HFFc6 (cell line): ENCODE data around the gene GTF2E1. TPM values are rescaled to one million over a fixed set of nuclear protein-coding genes. Genes with fewer than 3 reads are reported as not detected.
"Not testable (repeated sequence)": the region's sequence is repeated elsewhere in the genome, so short reads cannot be mapped to it uniquely, and the experiment has no call there.

Source experiments
- DNase-seq: peaks from one replicate; pipeline ENCODE4 v3.0.0-alpha.2; 2018
- H3K27ac Mint-ChIP-seq: 2 replicates; pipeline ENCODE4 v1.8.0; 2020; ENCODE audit warnings: mild to moderate bottlenecking, mixed read lengths
- H3K27me3 Mint-ChIP-seq: 2 replicates; pipeline ENCODE4 v1.8.0; 2021; ENCODE audit warnings: mild to moderate bottlenecking, moderate library complexity, mixed read lengths; ENCODE audit not compliant: insufficient read depth
- H3K36me3 Mint-ChIP-seq: 2 replicates; pipeline ENCODE4 v1.8.0; 2021; ENCODE audit warnings: low read depth, mixed read lengths
- H3K4me1 Mint-ChIP-seq: 2 replicates; pipeline ENCODE4 v1.8.0; 2020; ENCODE audit warnings: low read depth, mixed read lengths
- H3K4me3 Mint-ChIP-seq: 2 replicates; pipeline ENCODE4 v1.8.0; 2020; ENCODE audit warnings: mild to moderate bottlenecking, moderate library complexity, mixed read lengths
- H3K9me3 Mint-ChIP-seq: 2 replicates; pipeline ENCODE4 v1.8.0; 2020; ENCODE audit warnings: mild to moderate bottlenecking, mixed read lengths
- CTCF ChIP-seq: fragments of 200-600 bp; sonication (generic); IDR thresholded peaks from 2 replicates; pipeline ENCODE4 v1.5.0; 2021; ENCODE audit warnings: antibody characterized with exemption, mild to moderate bottlenecking
- total RNA-seq, 6 experiments: library from RNA; stranded (reverse); fragmentation: NEBNext Ultra II Directional; extraction: Animal tissue kit (Norgen Biotek cat#: 25700); gene quantifications; 2 replicates in 1 of 6; 3 replicates in 5 of 6; pipeline ENCODE4 v1.2.3, GENCODE V29; 2021

The GTF2E1 gene
- total RNA-seq, 6 experiments from 2014 or later = 28.6 to 35.7 (median 29.9) TPM

GRCh38 chr3:120708408-120708807, 34.1 kb upstream of the GTF2E1 start:
- H3K27me3 Mint-ChIP-seq = no peaks in the 10 kb centered on the region
- H3K4me1 Mint-ChIP-seq = peaks cover 16% of the 10 kb centered on the region
- TF ChIP-seq CTCF = no peak
- H3K27ac Mint-ChIP-seq = no peak overlapping the region
- DNase-seq = no peak
- peaks cover 19% of the 10 kb centered on the region for H3K36me3 Mint-ChIP-seq
- H3K9me3 Mint-ChIP-seq = peaks cover 8% of the 10 kb centered on the region
- H3K4me3 Mint-ChIP-seq = no peak overlapping the region

DNA sequence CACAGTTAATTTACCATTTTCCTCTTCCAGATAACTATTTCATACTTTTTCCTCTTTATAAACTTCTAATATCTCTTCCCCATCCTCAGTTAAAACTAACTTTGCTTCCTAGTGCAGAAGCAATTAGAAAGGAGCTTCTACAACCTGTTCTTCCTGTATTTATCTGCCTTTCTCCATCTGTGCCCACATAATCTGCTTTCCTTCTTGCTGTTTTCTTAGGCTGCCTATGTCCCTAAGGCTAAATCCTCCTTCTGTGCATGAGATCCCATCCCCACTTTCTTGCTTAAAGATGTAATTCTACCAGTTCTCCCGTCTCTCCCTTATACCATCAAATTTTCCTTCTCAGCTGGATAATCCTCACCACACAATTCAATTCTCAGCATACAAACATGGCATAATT, 32.2 kb upstream of the GTF2E1 start:
- DNase-seq = no peak
- H3K27me3 Mint-ChIP-seq = no peaks in the 10 kb centered on the region
- H3K4me1 Mint-ChIP-seq = peaks cover 16% of the 10 kb centered on the region
- no peak overlapping the region for H3K27ac Mint-ChIP-seq
- no peak for TF ChIP-seq CTCF
- no peak overlapping the region for H3K4me3 Mint-ChIP-seq
- H3K36me3 Mint-ChIP-seq = peaks cover 8% of the 10 kb centered on the region; the same call in 1 of the 2 replicates
- no peaks in the 10 kb centered on the region for H3K9me3 Mint-ChIP-seq

DNA sequence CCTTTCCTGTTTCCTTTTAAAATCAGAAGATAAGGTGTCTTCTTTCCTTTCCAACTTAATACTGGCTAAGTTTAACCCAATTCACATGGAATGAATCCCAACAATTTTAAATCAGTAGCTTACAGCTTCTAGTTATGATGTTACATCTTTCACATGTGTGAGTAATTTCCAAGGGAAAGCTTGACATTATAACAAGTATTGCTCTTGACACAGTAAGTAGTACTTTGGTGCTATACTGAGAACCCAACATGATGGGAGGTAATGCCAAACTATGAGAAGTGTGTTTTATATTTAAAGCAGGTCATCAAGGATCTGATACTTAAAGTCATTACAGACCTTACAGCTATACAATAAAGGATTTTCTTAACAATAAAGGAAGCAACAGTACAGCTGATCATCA, 29.3 kb upstream of the GTF2E1 start:
- no peak for DNase-seq
- no peaks in the 10 kb centered on the region for H3K27me3 Mint-ChIP-seq
- H3K4me3 Mint-ChIP-seq = no peak overlapping the region
- no peak for TF ChIP-seq CTCF
- no peak overlapping the region for H3K27ac Mint-ChIP-seq
- no peaks in the 10 kb centered on the region; the same call in 1 of the 2 replicates for H3K36me3 Mint-ChIP-seq
- H3K9me3 Mint-ChIP-seq = no peaks in the 10 kb centered on the region
- H3K4me1 Mint-ChIP-seq = peaks cover 6% of the 10 kb centered on the region; the same call in 1 of the 2 replicates

- not testable (repeated sequence) for H3K9me3 Mint-ChIP-seq, H3K27me3 Mint-ChIP-seq, H3K4me1 Mint-ChIP-seq, H3K27ac Mint-ChIP-seq, DNase-seq, H3K4me3 Mint-ChIP-seq
- peaks cover 16% of the 10 kb centered on the region for H3K36me3 Mint-ChIP-seq
These were observed 23.2 kb upstream of the GTF2E1 start for GRCh38 chr3:120719167-120719834.

DNA sequence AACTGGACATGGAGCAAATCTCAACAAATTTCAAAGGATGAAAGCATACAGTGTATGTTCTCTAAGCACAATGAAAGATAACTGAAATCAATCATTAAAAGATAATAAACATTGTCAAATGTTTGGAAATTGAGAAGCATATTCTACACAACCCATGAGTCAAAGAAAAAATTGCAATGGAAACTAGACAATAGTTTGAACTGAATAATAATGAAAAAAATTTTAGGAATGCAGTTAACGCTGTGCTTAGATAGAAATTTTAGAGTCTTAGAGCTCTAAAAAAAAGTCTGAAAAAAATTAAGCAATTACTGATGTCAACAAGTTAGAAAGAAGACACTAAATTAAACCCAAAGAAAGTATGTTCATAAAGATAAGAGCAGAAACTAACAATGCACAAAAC, 15.8 kb upstream of the GTF2E1 start:
- DNase-seq = no peak
- no peak for TF ChIP-seq CTCF
- H3K4me3 Mint-ChIP-seq = peak overlapping the region; percentile 4; the same call in 1 of the 2 replicates
- H3K4me1 Mint-ChIP-seq = peaks cover 16% of the 10 kb centered on the region
- H3K27me3 Mint-ChIP-seq = no peaks in the 10 kb centered on the region
- H3K36me3 Mint-ChIP-seq = peaks cover 55% of the 10 kb centered on the region
- H3K9me3 Mint-ChIP-seq = no peaks in the 10 kb centered on the region
- H3K27ac Mint-ChIP-seq = peak overlapping the region; percentile 4; the same call in 1 of the 2 replicates

- DNase-seq = no peak
- Mint-ChIP-seq H3K4me3 (no peak overlapping the region), H3K4me1 (peaks cover 16% of the 10 kb centered on the region), H3K36me3 (peaks cover 71% of the 10 kb centered on the region), H3K27ac (no peak overlapping the region), H3K9me3 (peaks cover 21% of the 10 kb centered on the region), H3K27me3 (no peaks in the 10 kb centered on the region)
- TF ChIP-seq CTCF = no peak
These were observed 11.7 kb upstream of the GTF2E1 start for GRCh38 chr3:120730576-120731542.

DNA sequence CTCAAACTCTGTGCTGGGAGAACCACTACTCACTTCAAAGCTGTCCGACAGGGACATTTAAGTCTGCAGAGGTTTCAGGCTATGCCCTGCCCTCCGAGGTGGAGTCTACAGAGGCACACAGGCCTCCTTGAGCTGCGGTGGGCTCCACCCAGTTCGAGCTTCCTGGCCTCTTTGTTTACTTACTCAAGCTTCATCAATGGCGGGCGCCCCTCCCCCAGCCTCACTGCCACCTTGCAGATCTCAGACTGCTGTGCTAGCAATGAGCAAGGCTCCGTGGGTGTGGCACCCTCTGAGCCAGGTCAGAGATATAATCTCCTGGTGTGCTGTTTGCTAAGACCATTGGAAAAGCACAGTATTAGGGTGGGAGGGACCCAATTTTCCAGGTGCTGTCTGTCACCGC, 4.5 kb upstream of the GTF2E1 start:
- H3K4me1 Mint-ChIP-seq = peaks cover 13% of the 10 kb centered on the region
- not testable (repeated sequence) for H3K27ac Mint-ChIP-seq, H3K4me3 Mint-ChIP-seq, H3K27me3 Mint-ChIP-seq, DNase-seq
- peaks cover 59% of the 10 kb centered on the region for H3K36me3 Mint-ChIP-seq
- peaks cover 38% of the 10 kb centered on the region for H3K9me3 Mint-ChIP-seq
